NCI-H1930 (cell line): ENCODE results near the gene MGAT4B.

Experiments used
- DNase-seq, 2 experiments: peaks; one replicate each; lab custom pipeline; 2025; lab: John Stamatoyannopoulos, UW

MGAT4B gene

DNA sequence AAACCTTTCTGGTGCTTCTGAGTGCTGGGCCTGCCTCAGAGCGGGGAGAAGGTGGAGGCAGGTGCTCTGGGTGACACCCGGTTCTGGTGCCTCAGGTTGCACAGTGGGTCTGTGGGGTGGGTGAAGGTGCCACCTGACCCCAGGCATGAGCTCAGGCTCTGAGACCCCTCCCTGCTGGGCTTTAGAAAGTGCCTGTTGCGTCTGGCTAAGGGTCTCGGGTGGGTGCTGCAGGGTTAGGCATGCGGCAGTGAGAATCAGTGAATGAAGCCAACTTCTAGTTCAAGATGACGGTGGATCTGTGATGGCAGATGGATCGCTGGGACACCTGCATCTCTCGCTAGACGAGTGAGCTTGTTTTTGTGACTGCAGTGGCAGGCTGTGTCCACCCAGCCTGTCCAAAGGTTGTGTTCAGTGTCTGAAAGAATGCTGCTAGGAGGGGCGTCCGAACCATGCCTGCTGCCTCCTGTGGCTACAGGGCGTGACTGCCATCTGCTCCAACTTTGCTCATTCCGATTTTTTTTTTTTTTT is 19.1 kb upstream of the MGAT4B start:
- DNase-seq = no peak

DNA sequence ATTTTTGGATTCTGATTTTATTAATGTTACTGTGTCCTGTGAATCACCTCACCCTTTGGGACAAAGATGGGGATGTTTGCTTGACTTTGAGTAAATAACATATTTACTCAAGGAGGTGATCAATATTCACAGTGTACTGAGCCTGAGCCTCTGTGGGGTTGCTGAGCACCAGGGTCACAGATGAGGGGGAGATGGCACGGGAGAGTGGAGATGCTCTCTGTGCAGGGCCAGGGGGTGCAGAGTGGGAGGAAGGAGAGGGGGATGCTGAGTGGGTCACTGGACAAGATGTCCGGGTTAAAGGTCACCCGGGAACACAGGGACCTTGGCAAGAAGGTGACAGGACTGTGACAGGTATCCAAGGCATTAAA is 18.1 kb upstream of the MGAT4B start:
- no peak for DNase-seq

DNA sequence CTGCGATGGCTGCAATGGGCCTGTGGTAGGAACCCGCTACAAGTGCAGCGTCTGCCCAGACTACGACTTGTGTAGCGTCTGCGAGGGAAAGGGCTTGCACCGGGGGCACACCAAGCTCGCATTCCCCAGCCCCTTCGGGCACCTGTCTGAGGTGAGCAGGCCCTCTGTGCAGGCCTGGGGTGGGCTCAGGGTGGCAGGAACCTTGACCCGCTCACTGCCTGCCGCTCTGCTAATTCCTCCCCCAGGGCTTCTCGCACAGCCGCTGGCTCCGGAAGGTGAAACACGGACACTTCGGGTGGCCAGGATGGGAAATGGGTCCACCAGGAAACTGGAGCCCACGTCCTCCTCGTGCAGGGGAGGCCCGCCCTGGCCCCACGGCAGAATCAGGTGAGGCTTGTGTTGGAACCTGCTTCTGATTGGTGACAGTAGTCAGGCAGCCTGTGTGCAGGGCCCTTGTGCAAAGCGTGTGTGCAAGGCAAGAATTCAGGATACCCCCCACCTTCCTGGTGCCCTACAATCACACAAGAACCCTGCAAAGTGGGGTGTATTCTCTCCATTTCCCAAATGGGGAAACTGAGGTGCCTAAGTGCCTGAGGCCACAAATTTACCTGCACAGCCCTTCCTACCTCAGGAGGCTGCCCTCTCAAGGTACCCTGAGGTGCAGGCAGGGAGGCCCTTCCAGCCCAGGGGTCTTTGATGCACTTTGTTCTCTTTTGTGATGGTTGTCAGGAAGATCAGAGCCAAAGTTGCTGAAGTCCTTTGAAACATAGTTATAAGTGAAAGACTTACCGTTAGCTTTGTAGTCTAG is 17.5 kb upstream of the MGAT4B start:
- no peak for DNase-seq

DNA sequence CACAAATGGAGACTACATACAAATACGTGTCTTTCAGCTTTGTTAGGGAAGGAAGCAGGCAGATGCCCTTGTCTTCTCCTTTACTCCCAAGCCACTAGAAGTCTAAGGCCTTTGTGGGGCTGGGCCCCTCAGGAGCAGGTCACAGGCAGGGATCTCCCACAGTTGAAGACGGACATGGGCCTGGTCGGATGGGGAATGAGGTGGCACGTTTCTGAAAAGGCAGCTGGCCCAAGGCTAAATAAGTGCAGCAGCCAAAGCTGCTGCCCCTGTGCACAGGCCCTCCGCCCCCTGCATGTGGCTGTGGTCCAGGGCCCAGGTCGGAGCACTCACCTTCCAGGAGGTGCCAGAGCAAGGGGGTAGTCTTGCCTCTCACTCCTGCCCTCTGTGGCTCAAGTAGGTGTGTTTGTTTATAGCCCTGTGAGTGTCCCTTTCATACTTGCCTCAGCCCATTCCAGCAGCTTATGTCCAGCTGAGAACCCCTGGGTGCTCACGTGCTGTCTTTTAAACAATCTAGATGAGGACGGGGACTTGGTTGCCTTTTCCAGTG is 15.9 kb upstream of the MGAT4B start:
- no peak for DNase-seq

DNA sequence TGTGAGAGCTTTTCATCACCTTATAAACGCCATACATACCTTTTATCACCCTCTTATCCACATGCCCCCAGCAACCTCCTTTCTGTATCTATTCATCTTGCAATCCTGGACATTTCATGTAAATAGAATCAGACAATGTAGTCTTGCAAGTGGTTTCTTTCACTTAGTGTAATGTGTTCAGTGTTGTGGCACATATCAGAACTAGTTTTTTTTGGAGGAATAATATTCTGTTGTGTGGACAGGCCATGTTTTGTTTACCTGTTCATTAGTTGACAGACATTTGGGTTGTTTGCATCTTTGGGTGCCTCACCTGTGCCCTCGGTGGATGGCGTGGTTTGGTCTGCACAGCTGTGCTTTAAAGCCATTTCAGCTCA is 15.4 kb upstream of the MGAT4B start:
- no peak for DNase-seq

DNA sequence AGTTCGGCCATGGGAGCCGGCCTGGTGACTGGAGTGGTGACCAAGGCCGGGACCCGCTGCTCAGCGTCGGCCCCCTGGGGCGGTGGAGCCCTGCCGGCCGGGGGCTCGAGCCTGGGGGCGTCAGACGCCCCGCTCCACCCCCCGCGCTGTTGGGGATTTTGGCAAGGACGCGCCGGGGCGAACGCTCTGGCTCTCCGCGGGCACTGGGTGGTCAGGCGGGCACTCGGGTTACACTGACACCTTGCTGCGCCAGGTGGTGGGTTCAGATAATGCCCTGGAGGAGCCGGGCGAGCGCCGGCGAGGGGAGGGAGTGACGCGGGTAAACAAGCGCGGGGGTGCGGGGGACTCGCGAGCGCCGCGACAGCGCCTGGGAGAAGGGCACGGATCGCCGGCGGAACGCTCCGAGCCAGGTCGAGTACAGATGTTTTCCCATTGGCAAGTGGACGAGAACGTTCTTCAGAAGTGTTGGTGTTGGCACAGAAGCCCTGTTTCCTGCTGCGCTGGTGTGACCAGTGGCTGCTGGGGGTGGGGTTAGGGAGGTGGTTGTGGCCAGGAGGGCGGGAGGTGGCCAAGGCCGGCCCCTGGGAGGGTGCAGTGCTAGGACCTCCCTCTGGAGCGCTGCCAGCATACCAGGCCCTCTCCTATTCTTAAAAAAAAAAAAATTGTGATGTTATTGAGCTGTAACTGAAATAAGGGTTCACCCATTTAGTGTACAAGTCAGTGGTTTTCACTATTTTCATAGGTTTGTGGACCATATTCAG is 14.8 kb upstream of the MGAT4B start:
- DNase-seq = peak; percentile 25 to 30

DNA sequence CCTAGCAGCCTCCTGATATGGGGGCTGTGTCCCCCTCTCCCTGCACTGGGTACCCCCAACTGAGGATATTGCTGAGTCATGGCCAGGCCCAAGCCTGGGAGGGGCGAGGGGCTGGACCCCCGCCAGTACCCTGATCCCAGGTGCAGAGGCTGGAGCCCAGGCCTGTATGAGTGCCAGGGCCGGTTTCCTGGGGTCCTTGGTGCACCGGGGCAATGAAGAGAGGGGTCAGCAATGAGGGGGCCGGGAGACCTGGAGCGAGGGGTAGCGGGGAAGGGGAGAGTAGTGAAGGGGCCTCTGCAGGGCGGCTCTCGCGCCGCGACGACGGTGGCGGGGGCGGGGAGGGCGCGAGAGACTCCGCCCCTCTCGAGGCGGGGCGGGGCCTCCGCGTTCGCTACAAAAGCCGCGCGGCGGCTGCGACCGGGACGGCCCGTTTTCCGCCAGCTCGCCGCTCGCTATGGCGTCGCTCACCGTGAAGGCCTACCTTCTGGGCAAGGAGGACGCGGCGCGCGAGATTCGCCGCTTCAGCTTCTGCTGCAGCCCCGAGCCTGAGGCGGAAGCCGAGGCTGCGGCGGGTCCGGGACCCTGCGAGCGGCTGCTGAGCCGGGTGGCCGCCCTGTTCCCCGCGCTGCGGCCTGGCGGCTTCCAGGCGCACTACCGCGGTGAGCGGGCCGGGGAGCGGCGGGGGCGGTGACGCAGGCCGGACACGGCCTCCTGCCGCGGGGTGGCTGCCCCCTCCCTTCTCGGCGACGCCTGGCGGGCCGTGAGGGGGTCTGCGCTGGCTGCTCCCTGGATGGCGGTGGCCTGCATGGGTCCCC is 14.0 kb upstream of the MGAT4B start, which contains the start of gene SQSTM1:
SQSTM1 (plus strand) TSS at position 423 of the 815 bp plus-strand sequence; CDS start at position 455, 32 bp downstream.
- DNase-seq = peak; percentile 23 to 72

DNA sequence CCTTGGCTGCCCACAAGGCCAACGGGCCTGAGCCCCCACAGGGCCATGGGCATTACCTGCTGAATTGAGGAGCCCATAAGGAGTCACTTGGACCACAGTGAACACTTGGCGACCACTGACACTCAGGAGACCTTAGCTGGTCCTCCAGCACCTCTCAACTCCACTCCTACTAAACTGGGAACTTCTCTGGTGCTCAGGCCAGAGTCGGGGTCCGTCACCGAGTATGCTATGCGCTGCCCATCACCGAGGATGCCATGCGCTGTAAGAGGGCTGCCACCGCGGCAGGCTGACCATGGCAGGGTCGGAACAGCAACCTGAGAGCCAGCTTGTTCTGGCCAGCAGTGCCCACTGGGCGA is 13.4 kb upstream of the MGAT4B start:
- no peak for DNase-seq

DNA sequence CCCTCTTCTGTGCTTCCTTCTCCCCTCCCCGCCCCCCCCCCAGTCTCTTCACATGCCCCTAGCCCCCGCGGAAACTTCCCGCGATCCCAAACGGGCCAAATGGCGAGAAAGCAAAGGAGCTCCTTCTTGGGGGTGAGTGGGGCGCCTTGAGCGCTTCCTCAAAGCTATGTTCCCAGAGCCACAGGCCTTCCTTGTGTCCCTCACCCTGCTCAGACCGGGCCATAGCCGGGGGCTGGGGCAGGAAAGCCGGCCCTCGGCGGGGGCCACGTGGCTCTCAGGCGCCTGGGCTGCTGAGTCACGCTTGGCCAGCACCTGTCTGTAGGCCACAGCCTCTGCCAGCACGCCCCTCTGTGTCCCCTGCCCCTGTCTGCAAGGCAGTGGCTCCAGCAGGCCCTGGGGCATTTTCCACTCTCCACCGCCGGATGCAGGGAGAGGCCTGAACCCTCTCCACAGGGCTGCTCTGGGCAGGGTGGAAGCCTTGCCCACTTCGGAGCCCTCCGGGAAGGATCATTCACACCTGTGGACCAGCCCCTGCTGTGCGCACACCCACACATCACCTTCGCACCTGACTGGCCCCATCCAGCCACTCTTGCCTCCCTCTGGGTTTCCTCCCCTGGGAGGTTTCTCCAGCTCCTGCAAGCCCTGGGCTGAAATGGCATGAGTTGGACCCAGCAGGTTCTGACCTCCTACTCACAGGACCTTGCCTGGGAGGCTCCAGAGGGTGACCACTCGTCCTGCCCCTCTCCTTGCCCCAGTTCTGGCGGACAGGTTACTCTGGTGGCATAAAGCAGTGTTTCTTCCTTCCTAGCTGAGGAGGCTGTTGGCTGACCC is 12.8 kb upstream of the MGAT4B start:
- no peak for DNase-seq

DNA sequence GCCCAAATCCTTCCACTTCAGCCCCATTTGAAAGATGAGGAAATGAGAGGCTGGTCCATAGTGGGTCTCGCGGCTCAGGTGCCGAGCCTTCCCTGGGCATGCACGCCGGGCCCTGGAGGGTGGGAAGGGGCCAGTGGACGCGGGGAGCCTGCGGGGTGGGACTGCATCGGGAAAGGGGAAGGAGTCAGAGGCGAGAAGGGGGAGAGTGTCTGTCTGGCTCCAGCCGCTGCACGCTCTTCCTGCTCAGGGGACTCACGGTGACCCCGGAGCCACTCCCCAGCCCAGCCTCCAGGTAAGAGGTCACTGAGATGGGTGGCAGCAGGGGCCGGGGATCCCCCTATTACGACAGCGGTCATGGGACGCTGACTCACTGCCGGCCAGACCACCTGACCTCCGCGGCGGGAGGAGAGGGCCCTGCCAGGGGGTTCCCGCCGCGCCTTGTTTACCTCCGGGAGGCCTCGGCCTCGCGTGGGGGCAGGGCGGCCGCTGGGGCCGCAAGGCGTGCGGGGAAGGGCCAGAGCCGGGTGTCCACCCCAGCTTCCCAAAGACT is 12.2 kb upstream of the MGAT4B start:
- DNase-seq = peak; percentile 51 to 59

DNA sequence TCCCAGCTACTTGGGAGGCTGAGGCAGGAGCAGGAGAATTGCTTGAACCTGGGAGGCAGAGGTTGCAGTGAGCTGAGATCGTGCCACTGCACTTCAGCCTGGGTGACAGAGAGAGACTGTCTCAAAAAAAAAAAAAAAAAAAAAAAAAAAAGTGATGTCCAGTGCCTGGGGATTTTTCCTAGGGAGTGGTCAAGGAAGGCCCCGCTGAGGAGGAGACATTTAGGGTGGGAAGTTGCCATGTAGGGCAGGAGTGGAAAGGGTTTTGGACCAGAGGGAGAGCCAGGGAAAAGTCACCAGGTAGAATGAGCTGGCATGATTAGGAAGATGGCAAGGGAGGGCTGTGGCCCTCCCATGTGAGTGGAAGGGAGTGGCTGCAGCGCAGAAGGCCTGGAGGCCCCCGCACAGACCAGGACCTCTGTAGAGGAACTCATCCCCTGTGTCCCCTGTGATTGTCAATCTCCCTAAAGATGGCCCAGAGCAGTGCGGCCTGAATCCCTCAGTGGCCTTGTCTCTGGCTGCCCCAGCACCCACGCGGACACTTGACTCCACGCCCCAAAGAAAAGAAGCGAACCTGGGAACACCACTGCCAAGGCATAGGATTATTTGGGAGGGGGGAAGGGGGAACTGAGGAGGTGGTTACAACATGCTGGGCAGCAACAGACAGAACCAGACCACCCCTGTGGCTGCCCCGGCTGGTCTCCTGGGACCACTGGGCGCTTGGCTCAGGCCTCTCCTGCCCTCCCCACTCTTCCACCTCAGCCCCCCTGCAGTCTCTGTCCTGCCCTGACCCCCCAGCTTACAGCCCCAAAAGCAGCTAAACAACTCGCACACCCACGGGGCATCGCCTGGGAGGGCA is 11.5 kb upstream of the MGAT4B start:
- DNase-seq = no peak

DNA sequence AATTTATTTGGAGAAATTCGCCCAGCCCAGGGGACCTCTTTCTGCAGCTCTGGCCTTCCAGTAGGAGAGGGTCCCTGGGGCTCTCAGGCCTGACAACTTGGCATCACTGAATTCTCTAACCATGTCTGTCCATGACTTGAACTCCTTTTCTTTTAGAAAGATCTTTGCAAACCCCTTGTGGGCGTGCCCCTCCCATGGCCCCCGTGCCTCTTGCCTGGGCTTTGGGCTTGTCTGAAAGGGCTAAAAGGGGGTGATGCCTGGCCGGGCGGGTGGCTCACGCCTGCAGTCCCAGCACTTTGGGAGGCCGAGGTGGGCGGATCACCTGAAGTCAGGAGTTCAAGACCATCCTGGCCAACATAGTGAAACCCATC is 10.8 kb upstream of the MGAT4B start:
- no peak for DNase-seq

DNA sequence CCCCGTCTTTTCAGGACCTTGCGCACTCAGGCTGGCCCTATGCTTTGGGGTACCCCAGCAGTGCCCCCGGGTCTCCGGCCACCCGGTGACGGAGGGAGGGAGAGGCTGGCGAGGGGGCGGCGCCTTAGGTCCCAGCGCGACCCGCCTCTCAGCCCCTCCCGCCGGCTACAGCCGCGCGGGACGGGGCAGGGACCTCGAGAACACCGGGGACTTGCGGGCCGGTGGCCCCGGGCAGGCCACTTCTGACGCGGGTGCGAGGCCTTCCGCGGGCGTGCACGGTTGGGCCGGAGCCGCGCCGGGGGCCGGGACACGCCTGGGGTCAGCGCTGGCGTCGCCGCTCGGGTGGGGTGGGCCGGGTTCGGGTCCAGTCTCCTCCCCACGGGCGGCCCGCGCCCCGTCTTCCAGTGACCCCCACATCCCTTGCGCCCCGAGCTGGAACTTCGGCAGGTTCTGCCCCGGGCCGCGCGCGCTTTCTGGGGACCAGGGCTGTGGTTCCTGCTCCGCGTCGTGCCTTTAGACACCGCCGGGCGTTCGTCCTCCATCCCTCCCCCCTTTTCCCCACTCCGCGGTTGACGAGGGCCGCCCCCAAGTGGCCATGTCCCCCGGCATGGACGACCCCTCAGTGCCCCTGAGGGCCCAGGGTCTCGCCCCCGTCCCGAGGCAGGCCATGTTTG is 10.3 kb upstream of the MGAT4B start:
- no peak for DNase-seq

DNA sequence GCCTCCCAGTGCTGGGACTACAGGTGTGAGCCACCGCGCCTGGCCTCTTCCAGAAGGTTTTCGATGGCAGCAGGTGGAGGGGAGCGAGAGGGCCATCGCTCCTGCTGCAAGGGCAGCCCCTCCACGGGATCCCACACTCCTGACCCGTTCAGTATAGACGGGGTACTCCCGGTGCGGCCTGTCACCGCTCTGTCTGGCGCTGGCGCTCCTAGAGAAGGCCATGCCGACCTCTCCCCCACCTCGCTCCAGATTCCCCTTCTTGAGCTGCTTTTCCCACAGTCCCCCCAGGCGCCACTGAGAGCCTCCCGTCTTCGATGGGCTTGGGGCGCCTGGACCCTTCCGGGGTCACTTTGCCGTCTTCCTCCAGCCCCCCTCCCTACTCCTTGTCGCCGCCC is 9.7 kb upstream of the MGAT4B start:
- DNase-seq = no peak

DNA sequence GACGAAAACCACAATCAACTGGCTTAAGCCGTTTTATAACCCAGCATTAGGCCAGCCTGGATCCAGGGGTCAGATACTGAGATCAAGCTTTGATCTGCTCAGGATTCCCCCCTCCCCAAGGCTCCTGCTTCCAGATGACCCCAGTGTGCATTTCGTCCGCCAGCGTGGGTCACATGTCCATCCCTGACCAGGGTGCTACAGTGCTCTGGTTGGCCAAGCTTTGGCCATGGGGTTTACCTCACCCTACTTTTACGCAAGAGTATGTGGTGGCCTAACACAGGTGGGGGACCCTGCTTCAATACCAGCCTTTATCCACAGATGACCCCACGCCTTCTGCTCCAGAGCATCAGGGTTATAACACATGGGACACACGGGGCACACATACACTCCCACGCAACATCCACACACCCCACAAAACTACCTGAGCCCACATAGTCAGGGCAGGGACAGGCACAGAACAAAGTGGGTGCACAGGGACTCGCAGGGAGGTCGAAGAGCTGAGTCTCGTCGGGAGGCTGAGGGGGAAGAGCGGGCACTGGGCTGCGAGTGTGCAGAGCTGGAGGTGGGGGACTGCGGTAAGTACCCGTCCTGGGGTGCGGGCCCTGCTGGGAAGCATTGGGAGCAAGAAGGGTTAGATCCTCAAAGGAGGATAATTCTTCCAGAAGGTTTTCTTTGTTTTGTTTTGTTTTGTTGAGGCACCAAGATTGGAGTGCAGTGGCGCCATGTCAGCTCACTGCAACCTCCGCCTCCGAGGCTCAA is 9.0 kb upstream of the MGAT4B start:
- DNase-seq = no peak

DNA sequence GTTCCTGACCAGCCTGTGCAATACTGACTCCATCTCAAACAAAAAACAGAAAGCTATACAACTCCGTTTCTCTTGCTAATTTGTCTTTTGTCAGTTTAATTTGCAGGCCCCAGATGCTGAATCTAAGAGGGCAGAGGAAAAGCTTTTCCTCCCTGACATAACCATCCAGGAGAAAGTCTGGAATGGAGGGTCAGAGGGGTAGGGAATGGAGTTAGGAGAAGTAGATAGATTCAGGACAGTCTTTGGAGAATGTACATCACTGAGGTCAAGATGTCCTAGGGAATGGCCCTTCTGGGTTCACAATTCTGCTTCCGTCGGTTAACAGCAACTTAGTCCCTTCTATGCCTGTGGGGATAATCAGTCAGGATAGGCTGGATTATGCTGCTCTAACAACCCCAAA is 7.4 kb upstream of the MGAT4B start:
- DNase-seq = no peak

DNA sequence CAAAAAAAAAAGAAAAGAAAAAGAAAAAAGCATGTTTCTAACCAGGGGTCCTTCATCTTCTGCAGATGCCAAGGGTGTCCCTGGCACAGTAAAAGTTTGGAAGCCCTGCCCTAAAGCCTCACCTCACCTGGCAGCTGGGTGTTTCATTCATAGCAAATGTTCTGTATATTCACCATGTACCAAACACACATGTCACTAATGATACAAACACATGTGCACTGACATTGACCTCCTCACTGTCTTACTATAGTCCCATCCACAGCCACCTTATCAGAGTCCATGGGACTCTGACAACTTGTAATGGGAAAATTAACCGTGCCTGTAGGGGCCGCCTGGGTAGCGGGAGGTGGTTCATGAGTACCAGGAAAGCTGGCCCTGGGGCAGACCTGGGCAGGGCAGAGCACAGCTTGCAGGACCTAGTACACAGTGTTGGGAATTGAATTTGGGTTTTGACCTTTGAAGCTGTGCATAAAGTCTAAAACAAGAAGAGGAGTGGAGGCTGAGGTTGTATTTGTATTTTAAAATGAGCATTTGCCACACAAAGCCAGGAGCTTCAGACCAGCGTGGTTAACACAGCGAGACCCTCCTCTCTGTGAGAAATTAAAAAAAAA is 6.4 kb upstream of the MGAT4B start:
- no peak for DNase-seq

DNA sequence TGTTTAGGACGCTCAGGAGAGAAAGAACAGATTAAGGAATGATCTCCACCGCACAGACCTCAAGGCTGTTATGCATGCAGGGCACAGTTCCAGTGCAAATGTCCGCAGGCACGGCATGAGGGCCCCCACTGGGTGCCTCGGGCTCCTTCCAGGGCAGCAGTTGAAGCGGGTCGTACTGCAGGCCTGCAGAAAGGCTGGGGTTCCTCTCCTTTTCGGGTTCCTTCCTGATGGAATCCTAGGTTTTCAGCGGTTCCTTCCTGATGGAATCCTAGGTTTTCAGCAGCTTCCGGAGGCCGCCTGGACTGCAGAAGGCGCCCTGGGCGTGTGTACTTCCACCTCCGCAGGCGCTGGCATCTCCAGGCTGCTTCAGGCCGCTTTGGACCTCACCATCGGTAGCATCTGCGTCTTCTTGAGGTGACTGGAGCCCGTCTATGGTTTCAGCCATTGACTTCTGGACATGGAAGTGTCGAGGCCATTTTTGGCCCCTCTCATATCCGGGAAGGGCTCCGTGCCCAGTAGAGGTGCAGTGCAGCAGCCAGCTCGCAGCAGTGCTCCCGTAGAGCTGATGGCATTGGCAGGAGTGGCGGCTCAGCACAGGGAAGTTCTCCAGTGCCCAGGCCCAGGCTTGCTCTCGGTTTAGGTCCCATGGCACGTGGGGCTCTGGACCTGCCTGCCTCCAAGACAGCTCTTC is 5.6 kb upstream of the MGAT4B start:
- DNase-seq = no peak
